ENCODE measurements around the gene TSEN54.

DNA sequence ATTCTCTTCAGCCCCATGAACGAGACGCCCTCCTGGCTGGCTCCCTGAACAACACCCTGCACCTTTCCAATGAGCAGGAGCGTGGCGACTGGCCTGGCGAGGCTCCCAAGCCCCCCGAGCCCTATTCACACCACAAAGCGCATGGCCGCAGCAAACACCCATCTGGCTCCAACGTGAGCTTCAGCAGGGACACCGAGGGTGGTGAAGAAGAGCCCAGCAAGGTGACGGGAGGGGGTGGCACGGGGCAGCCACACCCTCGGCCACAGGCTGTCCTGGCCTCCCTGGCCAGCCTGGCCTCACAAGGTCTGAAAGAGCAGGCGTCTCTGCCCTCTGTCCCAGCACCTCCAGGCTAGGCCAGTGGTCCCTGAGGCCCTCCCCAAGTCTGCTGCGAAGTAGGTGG lies 24.6 kb upstream of the TSEN54 start:
- TF ChIP-seq, protein P1, sequence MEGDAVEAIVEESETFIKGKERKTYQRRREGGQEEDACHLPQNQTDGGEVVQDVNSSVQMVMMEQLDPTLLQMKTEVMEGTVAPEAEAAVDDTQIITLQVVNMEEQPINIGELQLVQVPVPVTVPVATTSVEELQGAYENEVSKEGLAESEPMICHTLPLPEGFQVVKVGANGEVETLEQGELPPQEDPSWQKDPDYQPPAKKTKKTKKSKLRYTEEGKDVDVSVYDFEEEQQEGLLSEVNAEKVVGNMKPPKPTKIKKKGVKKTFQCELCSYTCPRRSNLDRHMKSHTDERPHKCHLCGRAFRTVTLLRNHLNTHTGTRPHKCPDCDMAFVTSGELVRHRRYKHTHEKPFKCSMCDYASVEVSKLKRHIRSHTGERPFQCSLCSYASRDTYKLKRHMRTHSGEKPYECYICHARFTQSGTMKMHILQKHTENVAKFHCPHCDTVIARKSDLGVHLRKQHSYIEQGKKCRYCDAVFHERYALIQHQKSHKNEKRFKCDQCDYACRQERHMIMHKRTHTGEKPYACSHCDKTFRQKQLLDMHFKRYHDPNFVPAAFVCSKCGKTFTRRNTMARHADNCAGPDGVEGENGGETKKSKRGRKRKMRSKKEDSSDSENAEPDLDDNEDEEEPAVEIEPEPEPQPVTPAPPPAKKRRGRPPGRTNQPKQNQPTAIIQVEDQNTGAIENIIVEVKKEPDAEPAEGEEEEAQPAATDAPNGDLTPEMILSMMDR (IDR thresholded peaks at IDR 0.05) = no peak
- no peak for TF ChIP-seq POLR2A (IDR thresholded peaks at IDR 0.05)
- TF ChIP-seq EP300 (IDR thresholded peaks at IDR 0.05; ENCODE audit: low read depth) = no peak

All from transverse colon (tissue), 3 donors.